HG03060 (cell line): ENCODE results near the gene TSPAN9.

ENCODE experiments used
- ATAC-seq: cut with Tn5 transposase; IDR thresholded peaks from one replicate; pipeline ENCODE4 v1.9.1; 2021; ENCODE audit warnings: low read depth, moderate number of reproducible peaks; ENCODE audit not compliant: unreplicated experiment

Gene TSPAN9

DNA sequence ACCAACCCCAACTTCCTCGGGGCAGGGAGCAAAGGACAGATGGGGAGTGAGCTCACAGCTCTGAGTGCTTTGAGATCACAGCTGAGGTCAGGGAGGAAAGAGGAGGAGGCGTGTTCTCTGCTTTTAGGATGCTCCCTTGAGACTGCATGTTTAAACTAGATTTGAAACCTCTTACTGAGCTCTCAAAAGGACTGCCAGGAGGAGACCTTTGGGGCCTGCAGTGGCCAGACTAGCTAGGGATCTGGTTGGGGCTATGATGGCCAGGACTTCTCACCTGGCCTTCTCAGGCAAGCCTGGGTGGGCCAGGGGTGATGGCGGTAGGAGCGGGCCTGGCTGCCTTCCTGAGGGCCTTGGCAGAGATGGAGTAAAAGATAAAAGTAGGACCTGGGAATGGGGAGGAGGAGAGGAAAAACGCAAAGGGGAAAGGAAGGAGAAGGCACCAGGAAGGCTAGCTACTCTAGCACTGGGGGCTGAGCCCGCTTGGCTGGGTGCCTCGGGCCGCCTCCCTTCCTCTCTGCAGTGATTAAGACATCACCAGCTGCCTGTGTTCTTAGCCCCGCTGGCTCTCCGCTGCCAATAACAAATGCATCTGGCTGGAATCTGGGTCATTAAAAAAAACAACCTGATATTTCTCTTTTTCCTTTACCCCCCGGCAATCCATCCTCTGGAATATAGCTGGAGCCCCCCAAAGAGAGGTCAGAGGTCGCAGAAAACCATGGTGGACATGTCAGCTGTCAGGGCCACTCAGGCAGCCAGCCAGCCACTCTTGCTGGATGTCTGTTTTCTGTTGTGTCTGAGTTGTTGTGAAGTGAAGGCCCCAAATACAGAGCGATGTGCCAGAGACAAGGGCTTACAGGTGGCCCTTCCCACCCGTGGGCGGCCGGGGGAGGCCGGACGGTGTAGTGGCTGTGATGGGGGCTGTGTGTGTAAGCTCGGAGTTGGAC is 141.3 kb downstream of the TSPAN9 start:
- ATAC-seq: no peak

DNA sequence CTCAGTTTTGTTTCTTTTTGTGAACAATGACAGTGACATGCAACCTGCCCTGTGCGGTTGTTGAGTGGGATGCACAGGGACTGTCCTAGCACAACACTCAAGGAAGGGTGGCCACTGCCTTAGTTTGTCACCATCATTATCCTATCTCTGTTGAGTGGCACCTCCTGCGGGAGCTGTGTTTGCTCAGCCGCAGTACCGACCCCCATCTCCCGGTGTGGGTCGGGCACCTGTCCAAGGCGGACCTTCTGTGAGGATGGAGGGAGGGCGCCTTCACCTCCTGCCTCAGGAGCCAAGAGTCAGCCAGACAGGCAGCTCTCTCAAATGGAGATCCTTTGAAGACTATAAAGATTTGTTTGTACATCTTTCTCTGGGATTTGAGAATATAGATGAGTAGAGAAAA is 142.1 kb downstream of the TSPAN9 start:
- ATAC-seq: no peak

- no peak for ATAC-seq
Observed at GRCh38 chr12:3220382-3221321, 143.5 kb downstream of the TSPAN9 start.

- no peak for ATAC-seq
Observed at GRCh38 chr12:3222306-3222705, 145.1 kb downstream of the TSPAN9 start.

DNA sequence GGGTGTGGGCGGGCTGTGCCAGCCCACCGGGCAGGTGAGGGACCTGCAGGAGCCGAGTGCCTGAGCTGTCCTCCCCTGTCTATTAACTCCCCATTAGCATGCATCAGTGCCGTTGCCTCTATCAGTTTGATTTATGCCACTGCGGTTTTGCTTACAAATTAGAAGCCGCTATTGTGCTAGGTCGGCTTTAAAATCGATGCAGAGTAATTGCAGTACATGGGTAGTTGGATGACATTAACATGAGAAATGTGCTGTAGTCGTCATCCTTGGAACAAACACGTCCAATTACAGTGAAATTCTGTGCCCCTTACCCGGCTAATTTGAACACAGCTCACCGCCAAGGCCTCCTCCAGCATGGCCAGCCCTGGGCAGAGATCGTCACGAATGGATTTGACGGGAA is 145.8 kb downstream of the TSPAN9 start:
- no peak for ATAC-seq

DNA sequence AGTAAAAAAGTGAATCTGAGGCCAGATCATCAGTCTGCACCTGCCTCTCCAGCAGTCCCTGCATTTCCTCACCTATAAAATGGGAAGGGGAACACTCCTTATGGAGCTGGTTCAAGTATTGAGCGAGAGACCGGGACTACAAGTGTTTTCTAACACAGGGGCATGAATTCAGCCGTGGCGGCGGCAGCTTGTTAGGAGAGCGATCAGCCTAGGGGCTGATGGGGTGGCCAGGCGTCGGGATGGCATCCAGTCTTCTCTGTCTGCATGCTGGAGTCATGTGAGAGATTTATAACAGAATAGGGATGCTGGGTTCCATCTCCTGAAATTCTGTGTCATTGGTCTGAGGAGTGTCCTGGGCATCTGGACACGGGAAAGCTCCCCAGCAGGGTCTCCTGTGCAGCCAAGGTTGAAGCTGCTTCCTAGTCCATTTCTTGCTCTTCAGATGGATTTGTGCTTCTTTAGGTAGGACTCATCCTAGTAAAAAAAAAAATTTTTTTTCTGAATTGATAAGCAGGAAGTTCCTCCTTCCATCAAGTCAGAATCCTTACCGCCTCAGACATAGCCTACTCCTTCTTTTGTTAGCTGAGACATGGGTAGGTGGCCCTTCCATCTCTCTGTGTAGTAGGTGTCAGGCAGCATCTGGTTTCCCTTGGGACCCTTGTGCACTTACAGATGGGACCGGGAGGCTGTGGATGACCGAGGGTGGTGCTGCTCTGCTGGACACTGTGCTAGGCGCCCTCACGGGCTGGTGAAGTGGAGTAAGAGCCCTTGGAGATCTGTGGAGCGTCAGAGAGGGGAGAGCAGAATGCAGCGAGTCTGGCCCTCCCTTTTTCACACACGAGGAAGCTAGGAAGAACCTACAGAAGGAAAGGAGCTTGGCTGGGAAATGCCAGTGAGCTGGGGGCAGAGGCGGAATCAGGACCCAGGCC is 146.7 kb downstream of the TSPAN9 start:
- ATAC-seq: no peak

DNA sequence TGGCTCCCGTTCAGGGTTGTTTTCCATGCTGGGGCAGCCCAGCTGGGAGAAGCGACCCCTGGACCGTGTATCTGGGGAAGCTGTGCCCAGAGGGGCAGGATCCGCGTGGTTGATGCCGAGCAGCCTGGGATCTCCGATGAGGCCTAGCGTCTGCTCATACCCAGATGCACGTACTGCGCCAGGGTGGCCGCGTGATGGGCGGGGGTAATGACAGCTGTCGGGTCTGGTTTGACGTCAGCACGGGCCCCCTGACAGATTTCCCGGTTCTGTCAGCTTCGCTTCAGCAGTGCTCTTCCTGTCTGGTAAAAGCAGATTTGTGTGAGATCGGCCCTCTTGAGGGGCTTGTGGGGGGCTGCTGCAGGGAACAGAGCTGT is 147.3 kb downstream of the TSPAN9 start:
- ATAC-seq: no peak

- no peak for ATAC-seq
Observed at GRCh38 chr12:3225154-3225795, 148.1 kb downstream of the TSPAN9 start.

DNA sequence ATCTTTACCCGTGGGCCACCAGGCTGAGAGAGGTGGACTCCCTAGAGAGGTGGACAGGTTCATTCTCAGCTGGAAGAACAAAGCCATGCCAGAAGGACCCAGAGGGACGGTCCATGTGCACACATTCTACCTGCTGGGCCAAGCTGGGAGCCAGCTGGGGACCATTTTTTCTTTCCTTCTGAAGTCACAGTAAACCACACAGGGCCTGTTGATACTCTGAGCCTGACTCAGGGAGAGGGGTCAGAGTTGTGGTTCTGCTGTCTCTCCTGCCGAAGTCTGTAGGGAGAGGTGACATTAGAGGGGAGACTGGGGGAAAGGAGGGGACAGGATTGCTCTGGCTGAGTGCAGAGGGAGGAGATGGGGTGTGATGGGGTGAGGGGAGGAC is 148.6 kb downstream of the TSPAN9 start:
- no peak for ATAC-seq

GRCh38 chr12:3226264-3226663 is 149.1 kb downstream of the TSPAN9 start:
- ATAC-seq: no peak

- no peak for ATAC-seq
Observed at GRCh38 chr12:3227076-3227975, 150.1 kb downstream of the TSPAN9 start.

DNA sequence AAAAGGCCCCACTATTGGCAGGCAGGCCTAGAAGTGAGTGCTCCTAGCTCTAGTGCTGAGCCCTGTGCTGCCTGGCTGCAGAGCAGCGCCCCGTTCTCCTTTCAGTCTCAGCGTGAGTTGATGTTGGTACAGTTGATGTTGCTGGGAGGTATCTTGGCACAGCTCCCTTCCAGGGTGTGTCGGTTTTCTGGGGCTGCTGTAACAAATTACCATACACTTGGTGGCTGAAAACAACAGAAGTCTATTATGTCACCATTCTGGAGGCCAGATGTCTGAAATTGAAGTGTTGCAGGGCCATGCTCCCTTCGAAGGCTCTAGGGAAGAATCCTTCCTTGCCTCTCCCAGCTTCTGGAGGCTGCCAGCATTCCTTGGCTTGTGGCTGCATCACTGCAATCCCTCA is 151.4 kb downstream of the TSPAN9 start:
- ATAC-seq: no peak

GRCh38 chr12:3229577-3229976 is 152.4 kb downstream of the TSPAN9 start:
- ATAC-seq: no peak

DNA sequence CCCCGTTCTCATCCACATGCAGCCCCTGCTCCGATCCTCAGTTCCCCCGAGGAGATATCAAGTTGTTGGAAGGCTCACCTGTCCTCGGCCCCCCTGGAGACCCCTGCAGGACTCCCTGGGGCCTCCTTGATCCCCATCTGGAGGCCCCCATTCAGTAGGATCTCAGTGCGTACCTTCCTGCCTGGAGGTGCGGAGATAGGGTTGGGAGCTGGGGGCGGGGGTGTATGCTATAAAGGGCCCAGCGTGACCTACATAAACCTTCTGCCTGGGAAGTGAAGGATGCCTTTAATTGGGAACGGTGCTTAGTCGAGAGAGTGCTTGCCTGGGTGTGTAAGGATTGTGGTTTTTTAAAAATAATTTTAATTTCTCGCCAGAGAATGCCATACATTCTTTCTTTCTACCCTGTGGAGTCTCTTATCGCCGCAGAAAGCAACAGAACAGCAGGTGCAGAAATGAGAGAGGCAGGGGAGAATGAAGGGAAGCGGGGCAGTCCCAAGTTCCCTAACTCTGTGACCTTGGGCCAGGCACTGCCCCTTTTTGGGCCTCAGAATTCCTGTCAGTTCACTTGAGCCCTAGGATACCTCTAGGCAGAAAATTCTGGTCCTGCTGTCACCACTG is 153.7 kb downstream of the TSPAN9 start:
- ATAC-seq: no peak

GRCh38 chr12:3231399-3231876 is 154.3 kb downstream of the TSPAN9 start:
- ATAC-seq: no peak

DNA sequence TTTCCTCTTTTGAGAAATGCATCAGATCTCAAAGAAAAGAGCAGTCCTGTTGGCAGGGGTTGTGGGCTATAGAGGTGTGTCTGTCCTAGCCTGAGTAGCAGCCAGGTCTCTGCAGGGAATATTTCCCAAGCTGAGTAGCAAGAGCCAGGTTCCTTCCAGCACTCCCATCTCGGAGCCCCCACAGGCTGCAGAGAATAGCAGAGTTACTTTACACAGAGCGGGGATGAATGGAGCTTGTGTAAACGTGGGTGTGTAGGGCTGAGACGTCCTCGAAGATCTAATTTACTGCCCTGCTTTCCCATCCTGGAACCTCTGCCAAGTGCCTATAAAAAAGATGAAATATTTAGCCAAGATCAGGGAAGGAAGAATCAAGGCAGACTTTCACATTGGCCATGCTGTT is 156.6 kb downstream of the TSPAN9 start:
- ATAC-seq: no peak

DNA sequence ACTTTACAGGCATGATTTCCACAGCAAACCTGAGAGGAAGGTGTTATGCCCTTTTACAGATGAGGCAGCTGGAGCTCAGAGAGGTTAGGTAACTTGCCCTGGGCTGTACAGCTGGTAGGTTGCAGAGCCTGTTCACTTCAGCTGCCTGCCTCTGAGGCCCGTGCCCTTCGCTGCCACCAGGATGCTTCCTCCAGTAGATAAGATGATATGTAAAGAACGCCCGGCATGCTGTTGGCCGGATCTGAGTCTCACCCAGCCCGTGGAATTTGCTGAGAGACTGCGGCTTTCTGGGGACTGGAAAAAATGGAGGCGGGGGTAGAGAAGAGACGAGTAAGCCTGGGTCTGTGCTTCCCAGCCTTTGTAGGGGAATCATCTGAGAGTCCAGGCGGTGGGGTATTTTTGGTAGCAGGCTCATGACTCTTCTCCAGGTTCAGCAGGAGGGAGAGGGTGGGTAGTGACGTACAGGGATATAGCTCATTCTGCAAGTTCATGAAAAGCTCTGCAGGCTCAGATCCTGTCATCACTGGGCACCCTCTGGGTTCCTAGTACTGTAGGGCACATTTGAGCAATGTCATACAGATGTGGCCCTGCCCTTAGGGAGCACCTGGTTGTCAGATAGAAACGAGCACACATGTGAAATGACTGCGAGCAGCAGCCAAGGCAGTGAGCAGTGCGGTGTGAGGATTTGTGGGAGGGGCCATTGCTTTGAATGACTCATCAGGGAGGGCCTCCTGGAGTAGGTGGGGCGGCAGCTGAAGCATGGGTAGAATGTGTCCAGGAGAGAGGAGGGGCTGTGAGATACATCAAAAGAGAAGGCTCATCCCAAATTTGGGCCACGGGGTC is 159.4 kb downstream of the TSPAN9 start:
- no peak for ATAC-seq
